Spleen (tissue), 7 donors: ENCODE data around the gene MYBPC3.

Experiments used
- POLR2A ChIP-seq, 3 donors: fragments of 450-650 bp; IDR thresholded peaks; one replicate each; pipeline ENCODE4 v1.5.1; 2017; ENCODE audit warnings: antibody characterized with exemption in 3 of 3, mild to moderate bottlenecking in 1 of 3
- POLR2AphosphoS5 ChIP-seq, 3 donors: sonication (generic); formaldehyde crosslinking; IDR thresholded peaks; one replicate each; pipeline ENCODE4 v1.5.1; 2017; ENCODE audit warnings: antibody characterized with exemption in 3 of 3
- TF ChIP-seq, protein P1 (sequence below), 11 experiments: fragments of 200-600 bp in 7 of 11; fragments of 450-650 bp in 4 of 11; sonication (generic) in 4 of 11; IDR thresholded peaks in 8 of 11; conservative IDR thresholded peaks in 3 of 11; 1 replicate in 7 of 11; 2 replicates in 4 of 11; pipeline versions ENCODE4 v1.4.0 to v1.8.0; 2016 to 2021; ENCODE audit warnings: antibody characterized with exemption in 11 of 11, inconsistent platforms in 4 of 11, mild to moderate bottlenecking in 1 of 11
- donor health status: DM: no; HTN: no; CAD: no; lungs with moderate emphysema.
- donor health status: DM: no; HTN: no; CAD: no.
- donor health status: DM: no; HTN: no; CAD: no.

DNA sequence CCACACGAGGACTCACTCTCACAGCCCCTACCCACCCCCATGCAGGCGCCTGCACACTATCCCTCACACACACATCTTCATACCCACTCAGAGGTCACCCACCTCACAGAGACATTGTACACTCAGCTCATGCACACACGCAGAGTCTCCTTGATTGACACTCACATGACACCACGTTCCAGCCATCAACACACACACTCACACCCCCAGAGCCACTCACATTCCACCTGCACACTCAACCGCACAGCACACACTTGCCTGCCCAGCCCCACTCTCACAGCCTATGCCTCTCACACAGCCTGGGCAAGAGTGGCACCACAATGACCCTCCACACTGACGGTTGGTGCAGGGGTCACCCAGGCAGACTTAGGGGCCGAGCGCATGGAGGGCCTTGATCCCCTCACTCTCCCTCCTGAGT lies 23.6 kb upstream of the MYBPC3 start:
- TF ChIP-seq, protein P1, sequence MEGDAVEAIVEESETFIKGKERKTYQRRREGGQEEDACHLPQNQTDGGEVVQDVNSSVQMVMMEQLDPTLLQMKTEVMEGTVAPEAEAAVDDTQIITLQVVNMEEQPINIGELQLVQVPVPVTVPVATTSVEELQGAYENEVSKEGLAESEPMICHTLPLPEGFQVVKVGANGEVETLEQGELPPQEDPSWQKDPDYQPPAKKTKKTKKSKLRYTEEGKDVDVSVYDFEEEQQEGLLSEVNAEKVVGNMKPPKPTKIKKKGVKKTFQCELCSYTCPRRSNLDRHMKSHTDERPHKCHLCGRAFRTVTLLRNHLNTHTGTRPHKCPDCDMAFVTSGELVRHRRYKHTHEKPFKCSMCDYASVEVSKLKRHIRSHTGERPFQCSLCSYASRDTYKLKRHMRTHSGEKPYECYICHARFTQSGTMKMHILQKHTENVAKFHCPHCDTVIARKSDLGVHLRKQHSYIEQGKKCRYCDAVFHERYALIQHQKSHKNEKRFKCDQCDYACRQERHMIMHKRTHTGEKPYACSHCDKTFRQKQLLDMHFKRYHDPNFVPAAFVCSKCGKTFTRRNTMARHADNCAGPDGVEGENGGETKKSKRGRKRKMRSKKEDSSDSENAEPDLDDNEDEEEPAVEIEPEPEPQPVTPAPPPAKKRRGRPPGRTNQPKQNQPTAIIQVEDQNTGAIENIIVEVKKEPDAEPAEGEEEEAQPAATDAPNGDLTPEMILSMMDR (IDR thresholded peaks at IDR 0.05 in 8 of 11, conservative IDR thresholded peaks at IDR 0.05 in 3 of 11) = no peak
- no peak for TF ChIP-seq POLR2AphosphoS5 (IDR thresholded peaks at IDR 0.05)
- no peak for TF ChIP-seq POLR2A (IDR thresholded peaks at IDR 0.05)
